ENCODE results near the gene NCKAP5.

The NCKAP5 gene

GRCh38 chr2:132668189-132668823 is 900.0 kb downstream of the NCKAP5 start:
- Histone ChIP-seq H3K27me3 (ENCODE audit: control insufficient read depth in 2 of 2, insufficient read depth in 2 of 2, low read length in 2 of 2) (peaks cover 21 to 36% of the 10 kb centered on the region in 2 donors), H3K4me3 (ENCODE audit: low read length in 2 of 2) (no peak overlapping the region), H3K27ac (ENCODE audit: low read depth in 2 of 2, low read length in 2 of 2) (no peak overlapping the region), H3K9me3 (ENCODE audit: control insufficient read depth in 2 of 2, low read length in 2 of 2) (no peaks in the 10 kb centered on the region), H3K4me1 (ENCODE audit: control insufficient read depth in 2 of 2, insufficient read depth in 2 of 2, low read length in 2 of 2) (peaks cover 8% of the 10 kb centered on the region in 2 donors), H3K9ac (ENCODE audit: low read depth in 1 of 2, low read length in 2 of 2) (no peak overlapping the region), H3K36me3 (ENCODE audit: control insufficient read depth in 2 of 2, insufficient read depth in 2 of 2, low read length in 2 of 2) (no peaks in the 10 kb centered on the region)

- Histone ChIP-seq H3K27ac (ENCODE audit: low read depth in 2 of 2, low read length in 2 of 2) (no peak overlapping the region), H3K27me3 (ENCODE audit: control insufficient read depth in 2 of 2, insufficient read depth in 2 of 2, low read length in 2 of 2) (peaks cover 21 to 36% of the 10 kb centered on the region in 2 donors), H3K4me3 (ENCODE audit: low read length in 2 of 2) (no peak overlapping the region), H3K9ac (ENCODE audit: low read depth in 1 of 2, low read length in 2 of 2) (no peak overlapping the region), H3K36me3 (ENCODE audit: control insufficient read depth in 2 of 2, insufficient read depth in 2 of 2, low read length in 2 of 2) (no peaks in the 10 kb centered on the region), H3K4me1 (ENCODE audit: control insufficient read depth in 2 of 2, insufficient read depth in 2 of 2, low read length in 2 of 2) (peaks cover 8% of the 10 kb centered on the region in 2 donors), H3K9me3 (ENCODE audit: control insufficient read depth in 2 of 2, low read length in 2 of 2) (no peaks in the 10 kb centered on the region)
Measured at GRCh38 chr2:132667706-132668105, 900.6 kb downstream of the NCKAP5 start.

GRCh38 chr2:132665401-132666140 is 902.7 kb downstream of the NCKAP5 start:
- Histone ChIP-seq H3K36me3 (ENCODE audit: control insufficient read depth in 2 of 2, insufficient read depth in 2 of 2, low read length in 2 of 2) (no peaks in the 10 kb centered on the region), H3K4me1 (ENCODE audit: control insufficient read depth in 2 of 2, insufficient read depth in 2 of 2, low read length in 2 of 2) (peaks cover 3 to 7% of the 10 kb centered on the region in 2 donors), H3K27me3 (ENCODE audit: control insufficient read depth in 2 of 2, insufficient read depth in 2 of 2, low read length in 2 of 2) (peaks cover 14 to 31% of the 10 kb centered on the region in 2 donors), H3K27ac (ENCODE audit: low read depth in 2 of 2, low read length in 2 of 2) (no peak overlapping the region), H3K9me3 (ENCODE audit: control insufficient read depth in 2 of 2, low read length in 2 of 2) (no peaks in the 10 kb centered on the region), H3K9ac (ENCODE audit: low read depth in 1 of 2, low read length in 2 of 2) (no peak overlapping the region), H3K4me3 (ENCODE audit: low read length in 2 of 2) (no peak overlapping the region)

GRCh38 chr2:132664096-132664495 is 904.2 kb downstream of the NCKAP5 start:
- Histone ChIP-seq H3K4me3 (ENCODE audit: low read length in 2 of 2) (no peak overlapping the region), H3K27me3 (ENCODE audit: control insufficient read depth in 2 of 2, insufficient read depth in 2 of 2, low read length in 2 of 2) (peaks cover 10 to 20% of the 10 kb centered on the region in 2 donors), H3K4me1 (ENCODE audit: control insufficient read depth in 2 of 2, insufficient read depth in 2 of 2, low read length in 2 of 2) (peaks cover 0 to 1% of the 10 kb centered on the region in 2 donors), H3K36me3 (ENCODE audit: control insufficient read depth in 2 of 2, insufficient read depth in 2 of 2, low read length in 2 of 2) (no peaks in the 10 kb centered on the region), H3K9me3 (ENCODE audit: control insufficient read depth in 2 of 2, low read length in 2 of 2) (no peaks in the 10 kb centered on the region), H3K9ac (ENCODE audit: low read depth in 1 of 2, low read length in 2 of 2) (no peak overlapping the region), H3K27ac (ENCODE audit: low read depth in 2 of 2, low read length in 2 of 2) (no peak overlapping the region)

- no peaks in the 10 kb centered on the region for H3K4me1 ChIP-seq (ENCODE audit: control insufficient read depth in 2 of 2, insufficient read depth in 2 of 2, low read length in 2 of 2)
- H3K9ac ChIP-seq (ENCODE audit: low read depth in 1 of 2, low read length in 2 of 2) = no peak overlapping the region
- H3K36me3 ChIP-seq (ENCODE audit: control insufficient read depth in 2 of 2, insufficient read depth in 2 of 2, low read length in 2 of 2) = no peaks in the 10 kb centered on the region
- no peak overlapping the region for H3K27ac ChIP-seq (ENCODE audit: low read depth in 2 of 2, low read length in 2 of 2)
- H3K9me3 ChIP-seq (ENCODE audit: control insufficient read depth in 2 of 2, low read length in 2 of 2) = no peaks in the 10 kb centered on the region
- H3K27me3 ChIP-seq (ENCODE audit: control insufficient read depth in 2 of 2, insufficient read depth in 2 of 2, low read length in 2 of 2) = peaks cover 3 to 10% of the 10 kb centered on the region in 2 donors
- no peak overlapping the region for H3K4me3 ChIP-seq (ENCODE audit: low read length in 2 of 2)
Measured at GRCh38 chr2:132662732-132663131, 905.5 kb downstream of the NCKAP5 start.

- no peak overlapping the region for H3K4me3 ChIP-seq (ENCODE audit: low read length in 2 of 2)
- peaks cover 0 to 3% of the 10 kb centered on the region in 2 donors for H3K27me3 ChIP-seq (ENCODE audit: control insufficient read depth in 2 of 2, insufficient read depth in 2 of 2, low read length in 2 of 2)
- no peak overlapping the region for H3K9ac ChIP-seq (ENCODE audit: low read depth in 1 of 2, low read length in 2 of 2)
- H3K36me3 ChIP-seq (ENCODE audit: control insufficient read depth in 2 of 2, insufficient read depth in 2 of 2, low read length in 2 of 2) = no peaks in the 10 kb centered on the region
- H3K9me3 ChIP-seq (ENCODE audit: control insufficient read depth in 2 of 2, low read length in 2 of 2) = no peaks in the 10 kb centered on the region
- H3K27ac ChIP-seq (ENCODE audit: low read depth in 2 of 2, low read length in 2 of 2) = no peak overlapping the region
- no peaks in the 10 kb centered on the region for H3K4me1 ChIP-seq (ENCODE audit: control insufficient read depth in 2 of 2, insufficient read depth in 2 of 2, low read length in 2 of 2)
Measured at GRCh38 chr2:132659331-132659730, 908.9 kb downstream of the NCKAP5 start.

GRCh38 chr2:132656266-132656975 is 911.8 kb downstream of the NCKAP5 start:
- H3K27me3 ChIP-seq (ENCODE audit: control insufficient read depth in 2 of 2, insufficient read depth in 2 of 2, low read length in 2 of 2) = no peaks in the 10 kb centered on the region
- no peak overlapping the region for H3K9ac ChIP-seq (ENCODE audit: low read depth in 1 of 2, low read length in 2 of 2)
- no peaks in the 10 kb centered on the region for H3K4me1 ChIP-seq (ENCODE audit: control insufficient read depth in 2 of 2, insufficient read depth in 2 of 2, low read length in 2 of 2)
- no peaks in the 10 kb centered on the region for H3K9me3 ChIP-seq (ENCODE audit: control insufficient read depth in 2 of 2, low read length in 2 of 2)
- H3K4me3 ChIP-seq (ENCODE audit: low read length in 2 of 2) = no peak overlapping the region
- H3K27ac ChIP-seq (ENCODE audit: low read depth in 2 of 2, low read length in 2 of 2) = no peak overlapping the region
- no peaks in the 10 kb centered on the region for H3K36me3 ChIP-seq (ENCODE audit: control insufficient read depth in 2 of 2, insufficient read depth in 2 of 2, low read length in 2 of 2)

GRCh38 chr2:132654968-132655367 is 913.3 kb downstream of the NCKAP5 start:
- H3K4me1 ChIP-seq (ENCODE audit: control insufficient read depth in 2 of 2, insufficient read depth in 2 of 2, low read length in 2 of 2) = no peaks in the 10 kb centered on the region
- H3K27ac ChIP-seq (ENCODE audit: low read depth in 2 of 2, low read length in 2 of 2) = no peak overlapping the region
- no peak overlapping the region for H3K9ac ChIP-seq (ENCODE audit: low read depth in 1 of 2, low read length in 2 of 2)
- no peaks in the 10 kb centered on the region for H3K36me3 ChIP-seq (ENCODE audit: control insufficient read depth in 2 of 2, insufficient read depth in 2 of 2, low read length in 2 of 2)
- H3K9me3 ChIP-seq (ENCODE audit: control insufficient read depth in 2 of 2, low read length in 2 of 2) = no peaks in the 10 kb centered on the region
- no peaks in the 10 kb centered on the region for H3K27me3 ChIP-seq (ENCODE audit: control insufficient read depth in 2 of 2, insufficient read depth in 2 of 2, low read length in 2 of 2)
- H3K4me3 ChIP-seq (ENCODE audit: low read length in 2 of 2) = no peak overlapping the region

- Histone ChIP-seq H3K27ac (ENCODE audit: low read depth in 2 of 2, low read length in 2 of 2) (no peak overlapping the region), H3K27me3 (ENCODE audit: control insufficient read depth in 2 of 2, insufficient read depth in 2 of 2, low read length in 2 of 2) (no peaks in the 10 kb centered on the region), H3K36me3 (ENCODE audit: control insufficient read depth in 2 of 2, insufficient read depth in 2 of 2, low read length in 2 of 2) (no peaks in the 10 kb centered on the region), H3K9ac (ENCODE audit: low read depth in 1 of 2, low read length in 2 of 2) (no peak overlapping the region), H3K4me1 (ENCODE audit: control insufficient read depth in 2 of 2, insufficient read depth in 2 of 2, low read length in 2 of 2) (no peaks in the 10 kb centered on the region), H3K9me3 (ENCODE audit: control insufficient read depth in 2 of 2, low read length in 2 of 2) (no peaks in the 10 kb centered on the region), H3K4me3 (ENCODE audit: low read length in 2 of 2) (no peak overlapping the region)
Measured at GRCh38 chr2:132654335-132654734, 913.9 kb downstream of the NCKAP5 start.

GRCh38 chr2:132652474-132652873 is 915.8 kb downstream of the NCKAP5 start:
- Histone ChIP-seq H3K27ac (ENCODE audit: low read depth in 2 of 2, low read length in 2 of 2) (no peak overlapping the region), H3K9me3 (ENCODE audit: control insufficient read depth in 2 of 2, low read length in 2 of 2) (no peaks in the 10 kb centered on the region), H3K27me3 (ENCODE audit: control insufficient read depth in 2 of 2, insufficient read depth in 2 of 2, low read length in 2 of 2) (no peaks in the 10 kb centered on the region), H3K4me3 (ENCODE audit: low read length in 2 of 2) (no peak overlapping the region), H3K4me1 (ENCODE audit: control insufficient read depth in 2 of 2, insufficient read depth in 2 of 2, low read length in 2 of 2) (no peaks in the 10 kb centered on the region), H3K36me3 (ENCODE audit: control insufficient read depth in 2 of 2, insufficient read depth in 2 of 2, low read length in 2 of 2) (no peaks in the 10 kb centered on the region), H3K9ac (ENCODE audit: low read depth in 1 of 2, low read length in 2 of 2) (no peak overlapping the region)
